ENCODE results near the gene WDR4. TPM values are rescaled to one million over a fixed set of nuclear protein-coding genes. Genes with fewer than 3 reads are reported as not detected.
"Not testable (repeated sequence)": the region's sequence is repeated elsewhere in the genome, so short reads cannot be mapped to it uniquely, and the experiment has no call there.

WDR4 gene, protein sequence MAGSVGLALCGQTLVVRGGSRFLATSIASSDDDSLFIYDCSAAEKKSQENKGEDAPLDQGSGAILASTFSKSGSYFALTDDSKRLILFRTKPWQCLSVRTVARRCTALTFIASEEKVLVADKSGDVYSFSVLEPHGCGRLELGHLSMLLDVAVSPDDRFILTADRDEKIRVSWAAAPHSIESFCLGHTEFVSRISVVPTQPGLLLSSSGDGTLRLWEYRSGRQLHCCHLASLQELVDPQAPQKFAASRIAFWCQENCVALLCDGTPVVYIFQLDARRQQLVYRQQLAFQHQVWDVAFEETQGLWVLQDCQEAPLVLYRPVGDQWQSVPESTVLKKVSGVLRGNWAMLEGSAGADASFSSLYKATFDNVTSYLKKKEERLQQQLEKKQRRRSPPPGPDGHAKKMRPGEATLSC
- 10 to 100 TPM; 10.3 to 18.5 TPM for total RNA-seq

- H3K4me1 ChIP-seq (ENCODE audit: control insufficient read depth in 1 of 2, low read depth in 2 of 2): peaks cover 7 to 18% of the 10 kb centered on the region in 2 donors
- peak; percentile 100 for ATAC-seq (ENCODE audit: insufficient number of reproducible peaks, low FRiP score, low read depth)
- TF ChIP-seq, protein P1, sequence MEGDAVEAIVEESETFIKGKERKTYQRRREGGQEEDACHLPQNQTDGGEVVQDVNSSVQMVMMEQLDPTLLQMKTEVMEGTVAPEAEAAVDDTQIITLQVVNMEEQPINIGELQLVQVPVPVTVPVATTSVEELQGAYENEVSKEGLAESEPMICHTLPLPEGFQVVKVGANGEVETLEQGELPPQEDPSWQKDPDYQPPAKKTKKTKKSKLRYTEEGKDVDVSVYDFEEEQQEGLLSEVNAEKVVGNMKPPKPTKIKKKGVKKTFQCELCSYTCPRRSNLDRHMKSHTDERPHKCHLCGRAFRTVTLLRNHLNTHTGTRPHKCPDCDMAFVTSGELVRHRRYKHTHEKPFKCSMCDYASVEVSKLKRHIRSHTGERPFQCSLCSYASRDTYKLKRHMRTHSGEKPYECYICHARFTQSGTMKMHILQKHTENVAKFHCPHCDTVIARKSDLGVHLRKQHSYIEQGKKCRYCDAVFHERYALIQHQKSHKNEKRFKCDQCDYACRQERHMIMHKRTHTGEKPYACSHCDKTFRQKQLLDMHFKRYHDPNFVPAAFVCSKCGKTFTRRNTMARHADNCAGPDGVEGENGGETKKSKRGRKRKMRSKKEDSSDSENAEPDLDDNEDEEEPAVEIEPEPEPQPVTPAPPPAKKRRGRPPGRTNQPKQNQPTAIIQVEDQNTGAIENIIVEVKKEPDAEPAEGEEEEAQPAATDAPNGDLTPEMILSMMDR (IDR thresholded peaks at IDR 0.05): no peak
- no peaks in the 10 kb centered on the region for H3K36me3 ChIP-seq
- no peaks in the 10 kb centered on the region for H3K9me3 ChIP-seq
- peak within 1 kb of the TSS; percentile 78 for H3K4me3 ChIP-seq
- peak; percentile 91 for DNase-seq (ENCODE audit: low spot score)
- H3K27ac ChIP-seq: peak within 1 kb of the TSS; percentile 70 to 90
- H3K27me3 ChIP-seq (replicated peaks; ENCODE audit: insufficient read depth): no peaks in the 10 kb centered on the region
Measured at GRCh38 chr21:42878993-42879787, at the start of gene WDR4. Gene WDR4, minus strand, starts transcription at chr21:42879539. Its CDS starts 44 bp downstream, at chr21:42879495.

GRCh38 chr21:42927474-42928200 lies 48.3 kb upstream of the WDR4 start:
- H3K9me3 ChIP-seq; H3K4me3 ChIP-seq; ATAC-seq (ENCODE audit: insufficient number of reproducible peaks, low FRiP score, low read depth); DNase-seq (ENCODE audit: low spot score); H3K4me1 ChIP-seq (ENCODE audit: control insufficient read depth in 1 of 2, low read depth in 2 of 2); H3K27ac ChIP-seq; H3K27me3 ChIP-seq (replicated peaks; ENCODE audit: insufficient read depth); H3K36me3 ChIP-seq: not testable (repeated sequence)

GRCh38 chr21:42925114-42925926 lies 46.0 kb upstream of the WDR4 start, which contains the start of gene ERVH48-1:
Gene ERVH48-1, minus strand, starts transcription at chr21:42925630. Its CDS starts 6,624 bp downstream, at chr21:42919006.
- Histone ChIP-seq H3K4me1 (ENCODE audit: control insufficient read depth in 1 of 2, low read depth in 2 of 2) (peaks cover 0 to 4% of the 10 kb centered on the region in 2 donors), H3K4me3 (no peak within 1 kb of the TSS), H3K27ac (no peak within 1 kb of the TSS), H3K36me3 (no peaks in the 10 kb centered on the region), H3K27me3 (replicated peaks; ENCODE audit: insufficient read depth) (no peaks in the 10 kb centered on the region), H3K9me3 (no peaks in the 10 kb centered on the region)
- ATAC-seq (ENCODE audit: insufficient number of reproducible peaks, low FRiP score, low read depth) (no peak), DNase-seq (ENCODE audit: low spot score) (no peak)
- TF ChIP-seq, protein P1 (IDR thresholded peaks at IDR 0.05): no peak

DNA sequence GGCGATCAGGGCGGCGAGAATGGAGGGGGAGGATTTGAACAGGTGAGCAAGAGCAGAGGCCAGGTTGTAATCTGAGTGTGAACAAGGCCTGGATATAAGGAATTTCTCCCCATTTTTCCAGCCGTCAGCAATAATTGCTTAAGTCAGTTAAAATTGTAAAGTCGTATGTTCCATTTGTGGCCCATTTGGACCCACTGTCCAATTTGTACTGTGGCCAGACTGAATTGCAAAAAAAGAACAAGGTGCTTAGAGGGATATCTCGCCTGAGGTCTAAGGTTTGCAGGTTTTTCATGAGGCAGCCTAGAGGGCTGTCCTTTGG lies 45.1 kb upstream of the WDR4 start:
- Histone ChIP-seq H3K4me3 (no peak overlapping the region), H3K4me1 (ENCODE audit: control insufficient read depth in 1 of 2, low read depth in 2 of 2) (peaks cover 0 to 4% of the 10 kb centered on the region in 2 donors), H3K27ac (no peak overlapping the region), H3K36me3 (no peaks in the 10 kb centered on the region), H3K9me3 (no peaks in the 10 kb centered on the region), H3K27me3 (replicated peaks; ENCODE audit: insufficient read depth) (no peaks in the 10 kb centered on the region)
- TF ChIP-seq, protein P1 (IDR thresholded peaks at IDR 0.05): no peak
- ATAC-seq (ENCODE audit: insufficient number of reproducible peaks, low FRiP score, low read depth): no peak
- DNase-seq (ENCODE audit: low spot score): no peak
